Body of pancreas (tissue), 4 donors: Measurements from ENCODE around the gene SECTM1.

Source experiments
- CTCF ChIP-seq, 7 experiments: fragments of 450-650 bp in 4 of 7; fragments of 200-600 bp in 3 of 7; sonication (generic) in 3 of 7; IDR thresholded peaks; one replicate each; pipeline ENCODE4 v1.5.1; 2016 to 2019; ENCODE audit warnings: antibody characterized with exemption in 7 of 7
- POLR2A ChIP-seq, 3 donors: fragments of 450-650 bp; IDR thresholded peaks; one replicate each; pipeline ENCODE4 v1.6.1; 2016; ENCODE audit warnings: antibody characterized with exemption in 3 of 3, mild to moderate bottlenecking in 2 of 3

- no peak for TF ChIP-seq POLR2A (IDR thresholded peaks at IDR 0.05)
- TF ChIP-seq CTCF (IDR thresholded peaks at IDR 0.05) = peak; percentile 48 to 78 (median 63)
These were observed 32.8 kb downstream of the SECTM1 start for GRCh38 chr17:82300707-82301270.
